Measurements from ENCODE around the gene ZNF526.

The ZNF526 gene, protein sequence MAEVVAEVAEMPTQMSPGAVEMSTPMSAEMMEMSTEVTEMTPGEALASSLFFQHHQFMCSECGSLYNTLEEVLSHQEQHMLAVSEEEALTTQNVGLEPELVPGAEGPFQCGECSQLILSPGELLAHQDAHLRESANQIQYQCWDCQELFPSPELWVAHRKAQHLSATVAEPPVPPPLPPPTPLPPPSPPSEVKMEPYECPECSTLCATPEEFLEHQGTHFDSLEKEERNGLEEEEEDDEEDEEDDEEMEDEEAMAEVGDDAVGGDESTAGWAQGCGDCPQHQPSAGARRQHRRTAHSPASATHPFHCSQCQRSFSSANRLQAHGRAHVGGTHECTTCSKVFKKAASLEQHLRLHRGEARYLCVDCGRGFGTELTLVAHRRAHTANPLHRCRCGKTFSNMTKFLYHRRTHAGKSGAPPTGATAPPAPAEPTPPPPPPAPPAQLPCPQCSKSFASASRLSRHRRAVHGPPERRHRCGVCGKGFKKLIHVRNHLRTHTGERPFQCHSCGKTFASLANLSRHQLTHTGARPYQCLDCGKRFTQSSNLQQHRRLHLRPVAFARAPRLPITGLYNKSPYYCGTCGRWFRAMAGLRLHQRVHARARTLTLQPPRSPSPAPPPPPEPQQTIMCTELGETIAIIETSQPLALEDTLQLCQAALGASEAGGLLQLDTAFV

DNA sequence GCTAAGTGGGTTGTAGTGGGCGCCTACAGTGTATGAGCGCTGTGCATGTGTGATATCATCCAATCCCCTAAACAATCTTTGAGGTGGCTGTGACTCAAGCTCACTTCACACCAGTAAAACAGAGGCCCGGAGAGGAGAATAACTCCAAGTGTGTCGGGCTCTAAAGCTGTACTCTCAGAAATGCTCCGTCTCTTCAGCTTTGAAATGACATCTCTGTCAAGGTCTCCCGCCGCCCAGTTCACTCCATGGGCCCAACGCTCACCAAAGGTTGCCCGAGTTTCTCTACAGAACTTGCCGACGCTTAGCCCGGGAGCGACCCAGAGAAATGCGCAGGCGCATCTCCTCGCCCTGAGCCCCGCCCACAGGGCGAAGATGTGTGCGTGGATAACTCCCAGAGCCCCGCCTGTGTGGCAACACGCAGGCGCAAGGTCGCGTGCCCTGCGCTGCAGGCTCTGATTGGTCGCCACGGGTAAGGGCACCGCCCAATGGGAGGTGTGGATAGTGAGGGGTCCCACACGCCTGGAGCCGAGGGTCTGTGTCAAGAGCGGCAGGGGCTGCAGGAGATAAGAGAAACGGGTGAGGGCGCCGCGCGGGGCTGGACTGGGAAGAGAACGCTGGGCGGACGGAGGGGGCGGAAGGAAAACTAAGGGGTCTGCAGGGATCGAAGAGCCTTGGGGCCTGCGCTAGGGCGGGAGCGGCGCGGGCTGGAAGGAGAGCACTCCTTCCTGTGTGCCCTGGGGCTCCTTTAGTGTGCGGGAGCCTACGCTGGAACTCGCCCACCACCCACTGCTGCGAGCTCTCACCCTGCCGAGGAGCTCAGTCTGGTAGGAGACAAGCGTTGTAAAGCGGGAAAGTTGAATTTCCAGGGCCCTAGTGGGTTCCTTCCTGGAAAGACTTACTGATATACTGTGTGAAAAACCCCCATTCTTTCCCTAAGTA, at the start of gene ZNF526:
Gene ZNF526, plus strand, starts transcription at position 501 of the 939 bp plus-strand sequence. CDS start 4,092 bp downstream, outside the sequence.
- DNase-seq, result peak; percentile 99

DNA sequence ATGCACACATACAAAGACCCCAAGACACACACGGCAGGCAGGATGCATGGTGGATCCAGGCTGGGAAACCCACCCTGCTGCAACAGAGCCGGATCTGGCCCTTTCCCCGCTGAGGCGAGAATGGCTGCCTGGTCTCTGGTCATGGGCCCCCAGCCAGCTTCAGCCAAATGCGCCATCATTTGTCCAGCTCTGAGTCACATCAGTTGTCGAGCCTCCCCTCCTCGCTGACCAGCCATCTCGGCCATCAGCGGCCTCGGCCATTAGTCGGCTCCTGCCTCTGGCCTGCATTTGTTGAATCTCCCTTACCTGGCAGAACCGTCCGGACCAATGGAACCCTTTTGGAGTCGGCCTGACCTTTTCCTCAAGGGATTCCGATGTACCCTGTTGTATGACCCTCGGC, 49.4 kb upstream of the ZNF526 start:
- DNase-seq, result no peak

DNA sequence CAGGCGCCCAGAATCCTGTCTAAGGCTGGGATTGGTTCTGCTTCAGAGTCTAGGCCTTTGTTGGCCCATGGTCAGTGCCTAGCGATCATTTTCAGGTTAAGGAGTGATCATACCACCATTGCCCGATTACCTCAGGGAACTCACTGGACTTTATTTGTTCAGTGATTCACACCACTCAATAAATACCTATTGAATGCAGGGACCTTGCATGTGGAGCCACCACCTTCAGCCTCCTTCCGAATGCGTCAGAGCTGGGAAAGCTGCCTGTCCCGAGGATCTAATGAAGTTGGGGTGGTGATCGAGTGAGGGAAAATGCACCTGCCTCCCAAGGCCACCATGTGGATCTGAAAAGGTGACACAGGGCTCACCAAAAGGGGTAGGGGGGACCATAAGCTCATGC, 47.9 kb upstream of the ZNF526 start:
- DNase-seq, result peak; percentile 66

DNA sequence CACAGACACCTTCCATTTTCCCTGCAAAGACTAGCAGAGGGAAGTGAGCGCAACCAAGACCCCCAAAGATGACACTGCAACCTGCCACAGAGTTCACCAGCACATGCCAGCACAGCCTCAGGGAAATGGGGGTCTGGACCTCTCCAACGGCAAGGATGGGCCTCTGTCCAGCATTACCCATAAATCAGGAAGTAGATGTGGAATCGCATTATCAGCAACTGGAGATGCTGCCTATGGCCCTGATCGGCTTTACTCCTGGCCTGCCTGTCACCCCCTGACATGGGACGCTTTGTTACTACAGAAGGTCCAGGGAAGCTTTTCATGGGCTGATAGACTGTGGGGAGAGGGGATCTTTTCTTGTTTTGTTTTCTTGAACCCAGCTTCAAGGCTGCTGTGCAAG, 46.4 kb upstream of the ZNF526 start:
- no peak for DNase-seq

DNA sequence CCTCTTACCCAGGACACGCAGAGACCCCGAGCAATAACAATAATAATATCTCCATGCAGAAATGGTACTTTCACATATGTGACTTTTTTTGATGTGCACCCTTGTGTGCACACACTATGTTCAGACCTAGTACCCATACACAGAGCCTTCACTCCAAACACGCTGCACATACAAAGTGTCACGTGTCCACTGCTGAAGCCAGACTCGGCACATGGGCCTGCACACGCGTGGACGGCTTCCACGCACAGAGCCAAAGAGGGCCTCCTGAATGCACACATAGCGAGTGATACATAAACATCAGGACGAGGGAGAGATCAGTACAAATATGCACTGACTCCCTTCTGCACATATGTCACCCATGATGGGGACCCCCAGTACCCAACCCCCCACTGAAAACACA, 45.9 kb upstream of the ZNF526 start:
- DNase-seq, result no peak

DNA sequence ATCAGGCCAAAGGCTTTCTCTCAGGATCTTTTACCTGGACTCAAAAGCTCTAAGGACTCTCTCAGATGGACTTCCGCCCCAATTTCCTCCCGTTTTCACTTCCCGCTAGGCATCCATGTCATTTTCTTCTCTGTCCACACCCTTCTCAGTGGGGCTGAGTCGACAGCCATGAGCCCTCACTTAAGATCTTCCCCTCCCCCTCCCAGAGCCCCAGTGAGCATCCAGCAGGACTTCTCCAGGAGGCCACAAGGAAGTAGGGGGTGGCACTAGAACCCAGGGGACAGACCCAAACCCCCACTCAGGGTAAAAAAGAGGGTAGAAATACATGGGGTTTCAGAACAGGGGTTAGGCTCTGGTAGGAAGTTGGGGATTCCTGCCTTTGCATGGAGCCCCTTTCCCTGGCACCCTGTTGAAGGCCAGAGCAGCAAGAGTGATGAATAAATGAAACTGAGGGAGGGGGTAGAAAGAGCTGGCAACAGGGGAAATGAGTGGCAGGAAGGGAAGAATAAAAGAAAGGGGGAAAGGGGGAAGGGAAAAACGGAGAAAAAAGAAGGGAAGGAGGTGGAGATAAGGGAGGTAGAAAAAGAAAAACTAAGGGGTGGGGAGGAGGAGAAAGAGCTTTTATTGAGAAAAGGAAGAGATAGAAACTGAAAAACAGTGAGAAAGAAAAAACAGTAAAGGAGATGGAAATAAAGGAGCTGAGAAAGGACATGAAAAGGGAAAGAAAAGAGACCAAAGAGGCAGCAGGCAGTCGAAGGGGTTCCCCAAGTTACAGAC, 45.0 kb upstream of the ZNF526 start:
- no peak for DNase-seq

DNA sequence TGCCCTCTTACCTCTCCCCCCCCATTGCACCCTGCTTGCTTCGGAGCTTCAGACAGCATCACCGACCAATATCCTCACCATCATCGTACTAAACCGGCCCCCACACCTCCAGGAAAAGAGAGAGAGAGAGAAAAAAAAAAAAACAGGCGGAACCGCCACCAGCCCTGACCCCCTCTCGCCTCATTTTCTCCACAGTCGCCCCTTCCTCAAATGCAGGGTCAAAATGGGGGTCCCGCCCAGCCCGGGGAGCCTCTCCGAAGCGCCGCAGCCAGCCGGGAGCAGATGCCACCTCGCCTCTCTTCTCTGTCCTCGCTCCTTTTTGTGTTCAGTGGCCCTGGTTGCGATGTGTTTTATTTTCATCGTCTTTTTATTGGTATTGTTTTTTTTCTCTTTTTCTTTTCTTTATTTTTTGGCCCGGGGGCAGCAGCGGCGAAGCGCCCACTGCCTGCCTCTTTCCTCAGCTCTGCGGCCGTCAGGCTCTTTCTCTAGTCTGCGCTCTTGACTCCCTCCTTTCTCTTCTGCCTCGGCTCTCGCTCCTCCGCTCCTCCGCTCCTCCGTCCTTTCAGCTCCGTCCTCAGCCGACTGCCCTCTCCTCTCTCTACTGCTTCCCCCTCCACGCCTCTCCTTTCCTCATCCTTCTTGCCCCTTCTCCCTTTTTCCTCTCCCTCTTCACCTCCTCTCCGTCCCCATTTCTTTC, 44.0 kb upstream of the ZNF526 start:
- DNase-seq, result no peak

DNA sequence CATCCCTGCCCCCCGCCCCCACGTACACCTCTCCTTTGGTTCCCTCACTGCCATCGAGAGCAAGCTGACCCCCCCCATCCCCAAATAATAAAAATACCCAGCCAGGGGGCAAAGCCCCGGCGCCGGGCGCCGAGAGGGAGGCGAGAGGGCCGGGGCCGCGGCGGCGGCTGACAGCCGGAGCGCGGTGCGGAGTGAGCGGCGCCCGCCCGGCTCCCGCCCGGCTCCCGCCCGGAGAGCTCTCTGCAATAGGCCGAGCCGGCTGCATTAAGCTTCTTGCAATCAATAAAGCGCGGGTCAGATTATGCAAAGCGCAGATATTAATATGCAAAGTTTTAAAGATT, 43.5 kb upstream of the ZNF526 start:
- peak; percentile 96 for DNase-seq

DNA sequence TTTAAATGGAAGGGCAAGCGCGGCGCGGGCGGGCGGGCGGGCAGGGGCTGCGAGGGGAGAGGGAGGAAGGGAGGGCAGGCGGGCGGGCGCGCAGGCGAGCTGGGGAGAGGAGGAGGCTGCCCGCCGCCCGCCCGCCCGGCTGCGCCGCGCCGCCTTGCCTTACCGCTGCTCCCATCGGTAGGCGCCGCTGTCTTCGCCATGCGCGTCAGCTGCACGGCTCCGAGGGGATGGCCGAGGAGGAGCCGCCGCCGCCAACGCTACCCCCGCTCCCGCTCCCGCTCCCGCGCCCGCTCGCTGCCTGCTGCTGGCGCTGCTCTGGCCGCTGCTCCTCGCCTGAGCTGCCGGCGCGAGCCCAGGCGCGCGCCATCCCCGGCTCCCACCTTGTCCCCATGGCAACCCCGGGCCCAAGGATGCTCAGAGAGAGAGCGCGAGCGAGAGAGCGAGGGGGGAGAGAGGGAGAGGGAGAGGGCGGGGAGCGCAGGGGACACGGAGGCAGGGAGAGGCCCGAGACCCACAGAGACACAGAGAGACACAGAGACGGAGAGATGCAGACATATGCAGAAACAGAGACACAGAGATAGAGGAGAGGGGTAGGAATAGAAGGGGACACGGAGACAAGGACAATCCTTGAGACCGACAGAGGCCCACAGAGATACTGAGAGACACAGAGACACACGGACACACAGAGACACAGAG, 43.0 kb upstream of the ZNF526 start:
- peak; percentile 96 for DNase-seq

DNA sequence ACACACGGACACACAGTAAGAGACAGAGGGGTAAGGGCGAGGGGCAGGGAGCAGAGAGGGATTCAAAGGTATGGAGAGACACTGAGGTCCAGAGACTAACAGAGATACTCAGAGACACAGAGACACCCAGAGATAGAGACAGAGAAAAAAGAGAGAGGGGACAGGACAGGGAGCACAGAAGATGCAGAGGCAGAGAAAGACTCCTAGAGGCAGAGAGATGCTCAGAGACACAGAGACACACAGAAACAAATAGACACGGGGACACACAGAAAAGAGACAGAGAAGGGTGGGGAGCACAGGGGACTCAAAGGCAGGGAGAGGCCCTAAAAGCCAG, 42.5 kb upstream of the ZNF526 start:
- DNase-seq, result no peak

DNA sequence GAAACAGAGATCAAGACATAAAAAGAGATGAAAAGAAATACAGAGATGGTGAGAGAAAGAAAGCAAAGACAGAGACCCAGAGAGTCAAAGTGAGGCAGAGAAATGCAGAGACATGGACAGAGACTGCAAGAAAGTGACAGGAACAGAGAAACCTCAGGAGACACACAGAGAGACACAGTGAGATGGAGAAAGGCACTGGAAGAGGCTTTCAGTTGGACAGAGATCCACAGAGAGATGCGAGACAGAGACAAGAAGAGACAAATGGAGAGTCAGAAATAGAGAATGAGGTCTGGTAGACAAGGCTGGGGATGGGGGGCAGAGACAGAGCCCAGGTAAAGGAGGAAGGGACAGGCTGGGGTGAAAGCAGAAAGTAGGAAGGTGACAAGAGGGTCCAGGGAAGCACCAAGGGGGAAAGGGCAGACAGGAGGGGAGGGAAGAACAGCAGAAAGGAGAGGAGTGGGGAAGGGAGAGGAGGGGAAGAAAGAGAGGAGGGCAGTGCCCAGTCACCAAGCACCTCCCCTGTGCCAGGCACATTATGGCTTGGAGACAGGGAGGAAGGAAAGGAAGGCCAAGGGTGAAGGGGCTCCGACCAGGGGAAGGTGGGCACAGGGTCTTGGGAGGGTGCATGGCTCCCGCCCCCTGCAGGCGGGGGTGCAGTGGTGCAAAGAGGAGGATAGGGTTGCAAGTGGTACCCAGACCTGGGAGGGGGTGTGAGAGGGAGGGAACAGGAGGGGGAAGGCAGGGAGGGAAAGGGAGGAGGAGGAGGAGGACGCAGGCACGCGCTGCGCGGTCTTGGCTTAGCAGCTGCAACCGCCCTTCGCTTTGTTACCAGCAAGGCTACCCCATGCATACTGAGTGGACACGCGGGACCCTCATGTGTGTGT, 41.1 kb upstream of the ZNF526 start:
- no peak for DNase-seq

DNA sequence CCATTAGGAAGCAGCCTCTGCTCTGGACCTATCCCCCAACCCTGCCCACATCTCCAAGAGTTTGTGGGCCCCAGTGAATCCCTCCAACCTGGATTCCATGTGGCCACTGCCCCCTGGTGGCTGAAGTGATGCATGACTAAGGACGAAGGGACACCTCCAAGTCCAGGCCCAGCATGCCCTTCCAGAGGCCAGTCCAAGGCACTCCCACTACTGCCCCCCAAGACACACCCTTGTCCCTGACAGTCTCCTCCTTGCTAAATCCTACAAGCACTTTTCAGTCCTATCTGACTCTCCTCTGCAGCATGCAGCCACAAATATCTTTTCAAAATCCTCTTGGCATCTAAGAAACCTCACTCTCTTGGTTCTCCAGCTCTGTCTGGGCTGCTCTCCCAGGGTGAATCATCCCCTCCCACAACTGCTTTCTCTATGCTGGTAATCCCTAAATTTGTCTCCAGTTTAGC, 35.7 kb upstream of the ZNF526 start:
- peak; percentile 80 for DNase-seq

DNA sequence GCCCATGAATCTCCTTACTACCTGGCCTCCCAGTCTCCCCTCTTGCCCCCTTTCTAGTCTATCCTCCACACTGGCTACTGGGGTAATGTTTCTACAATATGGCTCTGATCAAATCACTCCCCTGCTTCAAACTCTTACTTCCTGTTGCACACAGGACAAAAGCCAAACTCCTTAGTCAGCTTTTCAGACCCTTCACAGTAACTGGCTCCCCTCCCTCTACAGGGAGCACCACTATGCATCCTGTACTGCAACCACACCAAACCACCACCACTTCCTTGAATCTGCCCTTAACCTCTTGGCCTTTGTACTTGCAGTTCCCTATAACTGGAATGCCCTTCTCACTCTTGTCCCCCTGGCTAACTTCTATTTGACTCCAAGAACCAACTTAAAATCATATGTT, 34.8 kb upstream of the ZNF526 start:
- DNase-seq, result peak; percentile 45

DNA sequence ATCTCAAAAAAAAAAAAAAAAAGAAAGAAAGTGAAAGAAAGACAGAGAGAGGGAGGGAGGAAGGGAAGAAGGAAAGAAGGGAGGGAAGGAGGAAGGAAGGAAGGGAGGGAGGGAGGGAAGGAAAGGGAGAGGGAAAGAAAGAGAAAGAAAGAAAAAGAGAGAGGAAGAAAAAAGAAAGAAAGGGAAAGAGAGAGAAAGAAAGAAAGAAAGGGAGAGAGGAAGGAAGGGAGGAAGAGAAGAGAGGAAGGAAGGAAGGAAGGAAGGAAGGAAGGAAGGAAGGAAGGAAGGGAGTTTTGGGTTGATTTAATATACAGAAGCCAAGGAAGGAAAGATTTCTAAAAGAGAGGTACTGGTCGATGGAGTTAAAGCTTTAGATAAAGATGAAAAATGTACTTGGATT, 31.4 kb upstream of the ZNF526 start:
- no peak for DNase-seq

DNA sequence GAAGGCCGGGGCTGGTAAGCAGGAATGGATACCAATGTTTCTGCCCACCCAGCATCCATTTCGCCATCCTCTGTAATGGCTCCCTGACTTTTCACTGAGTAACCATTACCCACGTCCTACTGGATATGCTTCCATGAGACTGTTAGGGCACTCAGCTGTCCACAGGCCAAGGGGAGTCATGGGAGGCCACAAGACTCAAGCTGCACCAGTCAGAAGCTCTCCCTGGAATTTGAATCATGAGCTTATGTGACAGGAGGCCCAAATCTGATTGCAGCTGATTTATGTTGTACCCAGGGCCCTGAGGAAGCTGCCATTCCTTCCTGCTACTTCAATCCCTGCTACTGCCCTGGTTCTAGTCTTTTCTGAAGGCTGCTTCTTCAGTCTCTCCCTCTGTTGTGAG, 31.0 kb upstream of the ZNF526 start:
- no peak for DNase-seq

DNA sequence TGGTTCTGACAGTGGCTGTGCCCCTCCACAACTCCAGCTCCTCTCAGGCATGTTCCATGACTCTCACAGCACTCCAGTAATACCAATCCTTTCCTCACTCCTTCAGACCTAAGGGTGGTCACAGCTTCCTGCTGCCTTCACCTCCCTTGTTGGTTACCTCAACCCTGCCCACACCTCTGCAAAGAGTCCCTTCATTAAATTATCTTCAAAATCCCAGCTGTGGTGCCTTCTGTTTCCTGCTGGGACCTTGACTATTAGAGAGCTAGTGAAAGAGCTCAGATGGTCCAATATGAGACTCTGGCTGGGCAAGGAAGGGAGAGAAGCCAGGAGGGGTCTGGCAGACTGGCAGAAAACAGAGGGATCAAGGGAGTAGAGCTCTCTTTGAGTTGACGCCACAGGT, 28.8 kb upstream of the ZNF526 start:
- DNase-seq, result peak; percentile 60

DNA sequence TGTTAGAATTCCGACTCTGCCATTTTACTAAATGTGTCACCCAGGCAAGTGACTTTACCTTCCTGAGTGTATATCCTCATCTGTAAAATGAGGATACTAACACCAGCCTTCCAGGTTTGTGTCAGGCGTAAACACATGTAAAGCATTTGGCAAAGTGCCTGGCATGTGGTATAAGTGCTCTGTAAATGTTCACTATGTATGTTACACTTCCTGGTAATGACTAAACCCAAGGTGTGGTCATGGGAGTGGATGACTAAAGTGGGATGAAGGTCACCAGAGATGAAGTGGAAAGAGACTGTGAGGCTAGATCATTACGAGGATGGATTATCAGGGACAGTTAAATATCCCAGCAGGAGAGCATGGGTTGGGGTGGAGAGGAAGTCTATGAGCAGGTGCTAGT, 28.3 kb upstream of the ZNF526 start:
- peak; percentile 100 for DNase-seq

DNA sequence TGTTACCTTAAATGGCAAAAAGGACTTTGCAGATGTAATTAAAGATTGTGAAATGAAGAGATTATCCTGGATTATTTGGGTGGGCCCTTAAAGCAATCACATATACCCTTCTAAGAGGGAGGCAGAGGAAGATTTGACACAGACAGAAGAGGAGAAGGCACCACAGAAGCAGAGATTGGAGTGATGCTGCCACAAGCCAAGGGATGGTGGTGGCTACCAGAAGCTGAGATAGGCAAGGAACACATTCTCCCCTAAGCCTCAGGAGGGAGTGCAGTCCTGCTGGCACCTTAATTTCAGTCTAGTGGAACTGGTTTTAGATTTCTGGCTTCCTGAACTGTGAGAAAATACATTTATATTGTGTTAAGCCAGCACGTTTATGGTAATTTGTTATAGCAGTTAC, 26.8 kb upstream of the ZNF526 start:
- no peak for DNase-seq

DNA sequence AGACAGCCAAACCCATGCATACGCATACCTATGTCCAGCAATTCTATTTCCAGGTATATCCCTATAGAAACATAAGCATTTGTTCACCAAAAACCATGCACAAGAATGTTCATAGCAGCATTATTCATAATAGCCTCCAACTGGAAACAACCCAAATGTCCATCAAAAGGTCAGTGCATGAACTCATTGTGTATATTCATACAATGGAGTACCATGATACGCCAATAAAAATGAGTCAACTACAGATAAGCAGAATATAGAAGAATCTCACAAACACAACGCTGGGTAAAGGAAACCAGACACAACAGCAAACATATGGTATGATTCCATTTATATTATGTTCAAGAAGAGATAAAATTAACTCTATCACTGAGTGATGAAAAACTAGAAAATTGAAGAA, 26.4 kb upstream of the ZNF526 start:
- DNase-seq, result no peak

Data from DMS153 (cell line).